Sigmoid colon (tissue), 7 donors: ENCODE measurements around the gene NDE1. TPM values are rescaled to one million over a fixed set of nuclear protein-coding genes. Genes with fewer than 3 reads are reported as not detected.
A peak's percentile ranks its signal among the peaks of the same experiment; 100 is the strongest.

Source experiments
- DNase-seq: peaks from one replicate; pipeline ENCODE4 v3.0.0-alpha.2; 2019
- H3K27ac ChIP-seq, 4 donors: fragments of 200-600 bp; sonication (generic); one replicate each; pipeline ENCODE4 v1.5.1; 2016 to 2019; ENCODE audit warnings: mild to moderate bottlenecking in 1 of 4
- H3K27me3 ChIP-seq, 3 donors: fragments of 200-600 bp; sonication (generic); one replicate each; pipeline ENCODE4 v1.5.1; 2019; ENCODE audit warnings: mild to moderate bottlenecking in 1 of 3
- H3K36me3 ChIP-seq, 4 donors: fragments of 200-600 bp; sonication (generic); one replicate each; pipeline ENCODE4 v1.5.1; 2016 to 2019
- H3K4me1 ChIP-seq, 4 donors: fragments of 200-600 bp; sonication (generic); one replicate each; pipeline ENCODE4 v1.5.1; 2017 to 2019
- H3K4me3 ChIP-seq, 4 donors: fragments of 200-600 bp; sonication (generic); one replicate each; pipeline ENCODE4 v1.5.1; 2017 to 2019; ENCODE audit warnings: mild to moderate bottlenecking in 2 of 4, moderate library complexity in 1 of 4
- H3K9me3 ChIP-seq, 4 donors: fragments of 200-600 bp in 3 of 4; sonication (generic) in 3 of 4; one replicate each; pipeline versions ENCODE4 v1.5.1 to v1.6.1; 2013 to 2019
- CTCF ChIP-seq, 4 experiments: fragments of 450-650 bp in 3 of 4; fragments of 200-600 bp in 1 of 4; IDR thresholded peaks; one replicate each; pipeline ENCODE4 v1.5.1; 2016 to 2019; ENCODE audit warnings: antibody characterized with exemption in 4 of 4, mild to moderate bottlenecking in 3 of 4, moderate library complexity in 2 of 4
- EP300 ChIP-seq, 4 donors: sonication (generic); formaldehyde crosslinking; IDR thresholded peaks; one replicate each; pipeline ENCODE4 v1.6.1; 2017; ENCODE audit warnings: antibody characterized with exemption in 4 of 4
- POLR2AphosphoS5 ChIP-seq, 4 donors: sonication (generic); formaldehyde crosslinking; IDR thresholded peaks; one replicate each; pipeline ENCODE4 v1.6.1; 2017; ENCODE audit warnings: antibody characterized with exemption in 4 of 4
- WGBS, 2 donors: extraction: QIAGEN DNeasy Blood & Tissue Kit; methylation state at CpG; one replicate each; pipeline ENCODE4 v1.1.7; 2013; 5-methylcytosine and 5-hydroxymethylcytosine counted together
- intact Hi-C: fragments of 100-400 bp; cut with DNase I; formaldehyde crosslinking; loops from one replicate; pipeline ENCODE4 v1.15.1; 2023
- polyA plus RNA-seq, 3 donors: library from polyadenylated mRNA; stranded (reverse); fragments of 200-250 nt; gene quantifications; one replicate each; pipeline ENCODE4 v1.2.3, GENCODE V29; 2013
- total RNA-seq, 4 donors: library from RNA; depleted of rRNA; stranded (reverse); fragments of >200 nt; gene quantifications; one replicate each; pipeline ENCODE4 v1.1.0, GENCODE V29; 2016
- donor health status: healthy with polysubstance abuse.
- donor health status: Bipolar disorder and iron deficiency.
- donor health status: healthy.

The NDE1 gene
- total and polyA plus RNA-seq, 7 donors = 11.3 to 86.1 (median 29.3) TPM

GRCh38 chr16:15746332-15746731 is 96.3 kb downstream of the NDE1 start:
- peaks cover 82 to 100% (median 90%) of the 10 kb centered on the region in 4 donors for H3K36me3 ChIP-seq
- WGBS, 2 donors = 95 to 98% methylated on average over 6 of the region's 6 CpGs
- intact Hi-C loops = no loop called here

GRCh38 chr16:15747937-15748336 is 97.9 kb downstream of the NDE1 start:
- Histone ChIP-seq H3K9me3 (no peaks in the 10 kb centered on the region), H3K27ac (peak overlapping the region; percentile 40 to 95 (median 70)), H3K4me3 (no peak overlapping the region), H3K36me3 (peaks cover 80 to 100% (median 91%) of the 10 kb centered on the region in 4 donors), H3K27me3 (no peaks in the 10 kb centered on the region), H3K4me1 (peaks cover 0 to 30% (median 12%) of the 10 kb centered on the region in 4 donors)
- DNase-seq = no peak
- TF ChIP-seq EP300 (IDR thresholded peaks at IDR 0.05) (no peak), POLR2AphosphoS5 (IDR thresholded peaks at IDR 0.05) (peak; percentile 16 to 66 (median 48))
- WGBS, 2 donors = 92 to 96% methylated on average over 14 of the region's 14 CpGs
- intact Hi-C loops = no loop called here

More at GRCh38 chr16:15746332-15746731, 96.3 kb downstream of the NDE1 start:
- no peaks in the 10 kb centered on the region for H3K27me3 ChIP-seq
- H3K4me3 ChIP-seq = no peak overlapping the region
- TF ChIP-seq POLR2AphosphoS5 (IDR thresholded peaks at IDR 0.05) = peak in 2 of 4 donors; percentile 49 to 51
- TF ChIP-seq CTCF (IDR thresholded peaks at IDR 0.05) = no peak
- H3K4me1 ChIP-seq = peaks cover 0 to 31% (median 21%) of the 10 kb centered on the region in 4 donors
- DNase-seq = no peak
- peak overlapping the region; percentile 44 to 95 (median 70) for H3K27ac ChIP-seq
- H3K9me3 ChIP-seq = no peaks in the 10 kb centered on the region

GRCh38 chr16:15748654-15749053 is 98.6 kb downstream of the NDE1 start:
- intact Hi-C loops = no loop called here
- peaks cover 84 to 100% (median 91%) of the 10 kb centered on the region in 4 donors for H3K36me3 ChIP-seq
- peak overlapping the region; percentile 40 to 95 (median 70) for H3K27ac ChIP-seq
- TF ChIP-seq CTCF (IDR thresholded peaks at IDR 0.05) (no peak), POLR2AphosphoS5 (IDR thresholded peaks at IDR 0.05) (peak in 1 of 4 donors; percentile 3)
- peaks cover 0 to 37% (median 19%) of the 10 kb centered on the region in 4 donors for H3K4me1 ChIP-seq
- no peaks in the 10 kb centered on the region for H3K27me3 ChIP-seq
- H3K9me3 ChIP-seq = no peaks in the 10 kb centered on the region
- no peak for DNase-seq
- no peak overlapping the region for H3K4me3 ChIP-seq
- 93% methylated on average over 2 of the region's 2 CpGs for WGBS, 2 donors

- 45 to 50% methylated on average over 2 of the region's 2 CpGs for WGBS, 2 donors
- Histone ChIP-seq H3K4me3 (no peak overlapping the region), H3K27me3 (no peaks in the 10 kb centered on the region), H3K9me3 (no peaks in the 10 kb centered on the region), H3K4me1 (peaks cover 0 to 43% (median 22%) of the 10 kb centered on the region in 4 donors), H3K27ac (peak overlapping the region; percentile 39 to 95 (median 70)), H3K36me3 (peaks cover 87 to 100% (median 90%) of the 10 kb centered on the region in 4 donors)
- intact Hi-C loops = no loop called here
- DNase-seq = no peak
- TF ChIP-seq POLR2AphosphoS5 (IDR thresholded peaks at IDR 0.05) (peak; percentile 20 to 62 (median 48)), EP300 (IDR thresholded peaks at IDR 0.05) (no peak)
These were observed 99.3 kb downstream of the NDE1 start for GRCh38 chr16:15749371-15749770.

- intact Hi-C loops = no loop called here
- DNase-seq = no peak
- TF ChIP-seq EP300 (IDR thresholded peaks at IDR 0.05) = no peak
- TF ChIP-seq POLR2AphosphoS5 (IDR thresholded peaks at IDR 0.05) = peak; percentile 21 to 50 (median 29)
- Histone ChIP-seq H3K9me3 (no peaks in the 10 kb centered on the region), H3K27ac (peak overlapping the region; percentile 39 to 95 (median 70)), H3K27me3 (no peaks in the 10 kb centered on the region), H3K36me3 (peaks cover 86 to 100% (median 89%) of the 10 kb centered on the region in 4 donors), H3K4me1 (peaks cover 0 to 41% (median 20%) of the 10 kb centered on the region in 4 donors), H3K4me3 (no peak overlapping the region)
- WGBS, 2 donors = 85 to 89% methylated on average over 18 of the region's 18 CpGs
These were observed 99.9 kb downstream of the NDE1 start for GRCh38 chr16:15749985-15750384.

- Histone ChIP-seq H3K27me3 (no peaks in the 10 kb centered on the region), H3K9me3 (no peaks in the 10 kb centered on the region), H3K4me1 (peaks cover 0 to 55% (median 21%) of the 10 kb centered on the region in 4 donors), H3K27ac (peak overlapping the region; percentile 62 to 95 (median 72)), H3K4me3 (no peak overlapping the region), H3K36me3 (peaks cover 83 to 99% (median 88%) of the 10 kb centered on the region in 4 donors)
- TF ChIP-seq POLR2AphosphoS5 (IDR thresholded peaks at IDR 0.05) = peak; percentile 23 to 70 (median 60)
- TF ChIP-seq CTCF (IDR thresholded peaks at IDR 0.05) = no peak
- no peak for TF ChIP-seq EP300 (IDR thresholded peaks at IDR 0.05)
- intact Hi-C loops = no loop called here
- no peak for DNase-seq
- WGBS, 2 donors = 90 to 92% methylated on average over 7 of the region's 7 CpGs
These were observed 101.9 kb downstream of the NDE1 start for GRCh38 chr16:15751940-15752339.
